OCI-LY1 (cell line): ENCODE results near the gene PCSK7.

Experiments used
- EZH2 ChIP-seq: fragments of 200-600 bp; sonication (generic), shearing (Covaris generic); IDR thresholded peaks from 2 replicates; pipeline ENCODE4 v1.8.0; 2017; ENCODE audit warnings: borderline replicate concordance, mixed run types, mild to moderate bottlenecking, antibody characterized with exemption, low read length, moderate library complexity, mixed read lengths
- TF ChIP-seq, protein P1 (sequence below): fragments of 200-600 bp; sonication (generic), shearing (Covaris generic); IDR thresholded peaks from 2 replicates; pipeline ENCODE4 v1.5.1; 2017; ENCODE audit warnings: mild to moderate bottlenecking, antibody characterized with exemption, low read length, moderate library complexity, mixed read lengths

GRCh38 chr11:117205211-117205818 is 26.6 kb downstream of the PCSK7 start:
- TF ChIP-seq, protein P1, sequence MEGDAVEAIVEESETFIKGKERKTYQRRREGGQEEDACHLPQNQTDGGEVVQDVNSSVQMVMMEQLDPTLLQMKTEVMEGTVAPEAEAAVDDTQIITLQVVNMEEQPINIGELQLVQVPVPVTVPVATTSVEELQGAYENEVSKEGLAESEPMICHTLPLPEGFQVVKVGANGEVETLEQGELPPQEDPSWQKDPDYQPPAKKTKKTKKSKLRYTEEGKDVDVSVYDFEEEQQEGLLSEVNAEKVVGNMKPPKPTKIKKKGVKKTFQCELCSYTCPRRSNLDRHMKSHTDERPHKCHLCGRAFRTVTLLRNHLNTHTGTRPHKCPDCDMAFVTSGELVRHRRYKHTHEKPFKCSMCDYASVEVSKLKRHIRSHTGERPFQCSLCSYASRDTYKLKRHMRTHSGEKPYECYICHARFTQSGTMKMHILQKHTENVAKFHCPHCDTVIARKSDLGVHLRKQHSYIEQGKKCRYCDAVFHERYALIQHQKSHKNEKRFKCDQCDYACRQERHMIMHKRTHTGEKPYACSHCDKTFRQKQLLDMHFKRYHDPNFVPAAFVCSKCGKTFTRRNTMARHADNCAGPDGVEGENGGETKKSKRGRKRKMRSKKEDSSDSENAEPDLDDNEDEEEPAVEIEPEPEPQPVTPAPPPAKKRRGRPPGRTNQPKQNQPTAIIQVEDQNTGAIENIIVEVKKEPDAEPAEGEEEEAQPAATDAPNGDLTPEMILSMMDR = no peak
- TF ChIP-seq EZH2 = no peak
